ENCODE measurements around the gene TOLLIP.
"Not testable (repeated sequence)": the region's sequence is repeated elsewhere in the genome, so short reads cannot be mapped to it uniquely, and the experiment has no call there.

The TOLLIP gene

DNA sequence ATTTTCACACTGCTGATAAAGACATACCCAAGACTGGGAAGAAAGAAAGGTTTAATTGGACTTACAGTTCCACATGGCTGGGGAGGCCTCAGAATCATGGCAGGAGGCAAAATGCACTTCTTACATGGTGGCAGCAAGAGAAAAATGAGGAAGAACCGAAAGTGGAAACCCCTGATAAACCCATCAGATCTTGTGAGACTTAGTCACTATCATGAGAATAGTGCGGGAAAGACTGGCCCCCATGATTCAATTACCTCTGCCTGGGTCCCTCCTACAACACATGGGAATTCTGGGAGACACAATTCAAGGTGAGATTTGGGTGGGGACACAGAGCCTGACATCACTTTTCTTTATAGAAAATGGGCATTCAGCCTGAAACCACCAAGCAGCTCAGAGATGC, 42.5 kb downstream of the TOLLIP start:
- not testable (repeated sequence) for DNase-seq

DNA sequence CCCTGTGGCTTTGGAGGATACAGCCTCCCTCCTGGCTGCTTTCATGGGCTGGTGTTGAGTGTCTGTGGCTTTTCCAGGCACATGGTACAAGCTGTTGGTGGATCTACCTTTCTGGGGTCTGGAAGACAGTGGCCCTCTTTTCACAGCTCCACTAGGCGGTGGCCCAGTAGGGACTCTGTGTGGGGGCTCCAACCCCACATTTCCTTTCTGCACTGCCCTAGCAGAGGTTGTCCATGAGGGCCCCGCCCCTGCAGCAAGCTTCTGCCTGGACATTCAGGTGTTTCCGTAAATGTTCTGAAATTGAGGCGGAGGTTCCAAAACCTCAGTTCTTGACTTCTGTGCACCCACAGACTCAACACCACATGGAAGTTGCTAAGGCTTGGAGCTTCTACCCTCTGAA, 44.0 kb downstream of the TOLLIP start:
- DNase-seq: not testable (repeated sequence)

DNA sequence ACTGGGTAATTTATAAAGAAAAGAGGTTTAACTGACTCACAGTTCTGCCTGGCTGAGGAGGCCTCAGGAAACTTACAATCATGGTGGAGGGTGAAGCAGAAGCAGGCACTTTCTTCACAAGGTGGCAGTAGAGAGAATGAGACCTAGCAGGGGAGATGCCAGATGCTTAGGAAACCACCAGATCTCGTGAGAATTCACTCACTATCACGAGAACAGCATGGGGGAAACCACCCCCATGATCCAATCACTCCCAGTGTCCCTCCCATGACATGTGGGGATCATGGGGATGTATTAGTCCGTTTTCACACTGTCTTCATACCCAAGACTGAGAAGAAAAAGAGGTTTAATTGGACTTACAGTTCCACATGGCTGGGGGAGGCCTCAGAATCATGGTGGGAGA, 45.0 kb downstream of the TOLLIP start:
- DNase-seq: peak in 5 of 58 donors; percentile 25 to 44 (median 30)

DNA sequence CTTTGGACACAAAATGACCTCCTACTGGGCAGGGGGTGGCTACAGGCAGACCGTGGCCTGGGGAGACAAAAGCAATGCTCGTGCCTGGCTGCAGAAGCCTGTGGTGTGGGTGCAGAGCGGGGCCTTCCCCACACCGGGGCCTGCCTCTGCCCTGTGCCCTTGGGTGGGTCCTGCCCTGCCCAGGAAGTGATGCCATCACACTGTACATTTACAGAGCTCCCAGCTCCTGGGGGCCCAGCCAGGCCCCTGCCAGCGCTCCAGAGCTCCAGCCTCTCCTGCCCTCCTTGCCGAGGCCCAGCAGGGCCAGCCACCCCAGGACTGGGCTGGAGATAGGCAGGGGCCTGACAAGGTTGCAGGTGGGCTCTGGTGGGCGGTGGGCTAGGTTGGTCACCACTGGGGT, 46.4 kb downstream of the TOLLIP start:
- DNase-seq: no peak

DNA sequence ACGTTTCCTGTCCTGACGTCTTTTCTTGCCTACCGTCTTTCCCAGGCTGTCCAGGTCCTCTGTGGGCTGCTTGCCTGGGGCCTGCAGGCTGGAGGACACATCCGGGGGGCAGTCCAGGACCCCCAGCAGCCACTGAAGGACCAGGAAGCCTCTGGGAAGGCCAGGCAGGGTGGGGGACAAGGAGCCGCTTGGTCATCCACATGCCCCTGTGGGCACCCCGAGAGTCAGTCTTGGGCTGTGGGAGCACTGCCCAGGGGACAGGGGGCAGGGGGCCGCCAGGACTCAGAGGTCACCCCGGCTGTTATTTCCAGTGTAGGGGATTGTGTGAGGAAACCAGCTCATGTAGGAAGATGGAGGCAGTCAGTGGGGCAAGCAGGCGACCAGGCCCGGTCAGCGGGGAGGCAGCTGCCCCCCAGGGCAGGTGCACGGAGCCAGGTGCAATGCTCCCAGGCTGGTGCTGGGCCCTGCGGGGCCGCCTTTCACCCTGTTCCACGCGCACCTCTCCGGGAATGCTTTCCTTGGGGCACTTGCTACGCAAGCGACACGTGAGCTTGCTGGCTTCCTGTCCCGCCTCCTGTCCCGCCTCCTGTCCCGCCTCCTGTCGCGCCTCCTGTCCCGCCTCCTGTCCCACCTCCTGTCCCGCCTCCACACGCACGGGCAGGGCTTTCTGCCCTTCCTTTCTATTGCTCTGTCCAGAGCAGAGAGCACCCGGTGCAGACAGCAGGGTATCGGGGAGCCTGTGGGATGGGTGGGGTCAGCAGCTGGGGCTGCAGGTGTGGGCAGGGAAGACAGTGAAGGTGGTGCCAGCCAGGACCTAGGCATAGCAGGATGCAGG, 47.0 kb downstream of the TOLLIP start:
- peak; percentile 25 to 98 (median 88) for DNase-seq

DNA sequence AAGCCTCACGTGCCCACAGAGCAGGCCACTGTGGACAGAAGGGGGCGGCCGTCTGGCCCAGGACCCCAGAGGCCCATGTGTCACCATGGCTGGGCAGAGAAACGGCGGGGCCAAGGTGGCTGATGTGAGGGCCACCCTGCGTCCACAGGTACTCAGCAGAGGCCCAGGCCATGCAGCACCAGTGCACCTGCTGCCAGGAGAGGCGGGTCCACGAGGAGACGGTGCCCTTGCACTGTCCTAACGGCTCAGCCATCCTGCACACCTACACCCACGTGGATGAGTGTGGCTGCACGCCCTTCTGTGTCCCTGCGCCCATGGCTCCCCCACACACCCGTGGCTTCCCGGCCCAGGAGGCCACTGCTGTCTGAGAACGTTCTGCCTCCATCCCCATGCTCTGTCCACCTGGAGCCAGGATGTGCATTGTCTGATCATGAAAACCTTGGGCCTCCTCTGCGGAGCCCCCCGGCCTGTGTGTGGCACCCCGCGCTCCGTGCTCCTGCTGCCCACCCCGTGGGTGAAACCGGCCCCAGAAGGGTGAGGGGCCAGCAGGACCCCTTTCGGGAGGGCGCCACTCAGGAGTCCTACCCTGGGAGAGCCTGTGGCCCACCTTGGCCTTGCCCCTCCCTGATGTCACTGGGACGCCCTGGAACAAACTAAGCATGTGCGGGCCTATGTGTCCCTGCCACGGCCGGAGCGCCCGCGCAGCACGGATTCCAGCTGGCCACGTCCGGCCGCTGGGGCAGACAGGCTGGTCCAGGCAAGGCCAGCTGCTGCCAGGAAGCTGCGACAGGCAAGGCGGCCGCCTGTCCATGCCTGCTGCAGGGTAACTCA, 48.0 kb downstream of the TOLLIP start:
- no peak for DNase-seq

DNA sequence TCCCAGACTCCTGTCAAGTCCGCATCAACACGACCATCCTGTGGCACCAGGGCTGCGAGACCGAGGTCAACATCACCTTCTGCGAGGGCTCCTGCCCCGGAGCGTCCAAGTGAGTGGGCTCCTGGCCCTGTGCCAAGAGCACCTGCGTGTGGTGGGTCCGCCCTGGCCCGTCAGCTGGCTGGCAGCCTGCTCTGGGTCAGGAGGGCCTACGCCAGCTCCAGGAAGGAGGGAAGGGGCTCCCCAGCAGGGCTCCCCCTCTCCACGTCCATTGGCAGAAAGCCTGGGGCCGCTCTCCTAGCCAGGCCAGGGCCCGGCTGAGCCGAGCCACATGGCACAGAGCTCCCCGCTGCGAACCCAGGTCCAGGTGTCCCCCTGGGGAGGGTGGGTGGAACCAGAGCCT, 48.8 kb downstream of the TOLLIP start:
- DNase-seq: no peak

DNA sequence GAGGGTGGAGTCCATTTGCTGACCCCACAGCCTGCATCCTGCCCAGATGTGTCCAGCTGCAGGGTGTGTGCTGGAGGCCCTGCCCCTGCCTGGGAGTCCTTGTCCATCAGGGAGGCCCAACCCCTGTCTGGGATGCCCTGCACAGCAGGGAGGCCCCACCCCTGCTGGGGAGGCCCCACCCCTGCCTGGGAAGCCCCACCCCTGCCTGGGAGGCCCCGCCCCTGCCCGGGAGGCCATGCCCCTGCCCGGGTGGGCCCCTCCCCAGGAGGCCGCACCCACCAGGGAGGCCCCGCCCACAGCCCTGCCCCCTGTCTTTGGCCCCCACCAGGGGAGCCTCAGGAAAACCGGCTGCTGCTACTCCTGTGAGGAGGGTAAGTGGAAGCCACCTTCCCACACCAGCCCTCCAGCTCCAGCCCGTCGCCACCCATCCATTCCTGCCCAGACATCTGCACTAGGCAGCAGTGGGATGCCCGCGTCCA, 49.4 kb downstream of the TOLLIP start:
- peak in 1 of 58 donors; percentile 25 for DNase-seq

DNA sequence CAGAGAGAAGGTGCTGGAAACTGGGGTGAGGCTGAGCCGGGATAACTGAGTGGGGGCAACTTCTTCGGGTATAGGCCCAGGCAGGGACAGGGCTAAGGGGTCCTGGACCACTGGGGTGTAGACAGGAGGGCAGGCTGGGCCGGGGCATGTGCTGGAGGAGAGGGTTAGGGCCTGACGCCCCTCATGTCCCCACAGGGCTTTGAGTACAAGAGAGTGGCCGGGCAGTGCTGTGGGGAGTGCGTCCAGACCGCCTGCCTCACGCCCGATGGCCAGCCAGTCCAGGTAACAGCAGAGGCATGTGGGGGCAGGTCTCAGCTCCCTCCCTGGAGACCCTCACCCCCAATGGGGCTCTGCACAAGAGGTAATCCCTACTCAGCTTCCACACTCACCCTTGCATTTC, 49.9 kb downstream of the TOLLIP start:
- no peak for DNase-seq

DNA sequence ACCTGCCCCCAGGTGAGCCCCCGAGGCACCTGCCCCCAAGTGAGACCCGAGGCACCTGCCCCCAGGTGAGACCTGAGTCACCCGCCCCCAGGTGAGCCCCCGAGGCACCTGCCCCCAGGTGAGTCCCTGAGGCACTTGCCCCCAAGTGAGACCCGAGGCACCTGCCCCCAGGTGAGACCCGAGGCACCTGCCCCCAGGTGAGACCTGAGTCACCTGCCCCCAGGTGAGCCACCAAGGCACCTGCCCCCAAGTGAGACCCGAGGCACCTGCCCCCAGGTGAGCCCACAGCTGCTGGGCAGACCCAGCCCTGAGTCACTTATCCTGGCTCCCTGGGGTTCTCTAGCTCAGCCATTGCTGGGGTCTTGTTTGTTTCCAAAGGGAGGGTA, 50.4 kb downstream of the TOLLIP start:
- DNase-seq: no peak

DNA sequence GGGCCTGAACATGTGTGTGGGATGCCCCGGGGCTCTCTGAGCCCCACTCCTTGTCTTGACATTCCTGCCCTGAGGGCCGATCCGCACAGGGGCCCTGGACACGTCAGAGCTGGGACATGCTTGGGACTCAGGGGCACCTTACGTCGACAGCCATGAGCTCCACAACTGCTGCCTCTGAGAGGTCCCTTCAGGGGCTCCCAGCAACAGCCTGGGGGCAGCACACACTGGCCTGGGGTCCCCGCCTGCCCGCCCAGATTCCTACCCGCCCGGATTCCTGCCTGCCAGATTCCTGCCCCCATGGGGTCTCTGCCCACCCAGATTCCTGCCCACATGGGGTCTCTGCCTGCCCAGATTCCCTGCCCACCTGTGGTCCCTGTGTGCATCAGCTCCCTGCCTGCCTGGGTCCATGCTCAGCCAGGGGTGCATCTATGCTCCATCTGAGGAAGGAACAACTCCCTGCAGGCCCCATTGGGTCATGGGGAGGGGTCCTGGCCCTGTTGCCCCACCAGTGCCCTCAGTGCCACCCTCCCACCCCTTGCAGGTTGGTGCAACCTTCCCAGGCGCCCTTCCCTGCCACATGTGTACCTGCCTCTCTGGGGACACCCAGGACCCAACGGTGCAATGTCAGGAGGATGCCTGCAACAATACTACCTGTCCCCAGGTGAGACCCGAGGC, 50.9 kb downstream of the TOLLIP start:
- no peak for DNase-seq

DNA sequence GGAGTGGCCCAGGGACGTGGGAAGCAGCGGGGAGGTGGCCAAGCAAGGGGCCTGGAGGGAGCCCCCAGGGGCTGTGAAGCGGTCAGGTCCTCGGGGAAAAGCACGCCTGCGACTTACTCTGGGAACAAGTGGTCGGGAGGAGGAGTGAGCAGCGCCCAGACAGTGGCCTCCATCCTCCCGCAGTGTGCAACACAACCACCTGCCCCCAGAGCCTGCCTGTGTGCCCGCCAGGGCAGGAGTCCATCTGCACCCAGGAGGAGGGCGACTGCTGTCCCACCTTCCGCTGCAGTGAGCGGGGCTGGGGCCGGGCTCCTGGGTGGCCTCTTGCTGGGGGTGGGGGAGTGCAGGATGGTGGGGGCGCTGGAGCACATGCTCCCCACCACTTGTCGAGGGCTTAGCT, 51.5 kb downstream of the TOLLIP start:
- no peak for DNase-seq

DNA sequence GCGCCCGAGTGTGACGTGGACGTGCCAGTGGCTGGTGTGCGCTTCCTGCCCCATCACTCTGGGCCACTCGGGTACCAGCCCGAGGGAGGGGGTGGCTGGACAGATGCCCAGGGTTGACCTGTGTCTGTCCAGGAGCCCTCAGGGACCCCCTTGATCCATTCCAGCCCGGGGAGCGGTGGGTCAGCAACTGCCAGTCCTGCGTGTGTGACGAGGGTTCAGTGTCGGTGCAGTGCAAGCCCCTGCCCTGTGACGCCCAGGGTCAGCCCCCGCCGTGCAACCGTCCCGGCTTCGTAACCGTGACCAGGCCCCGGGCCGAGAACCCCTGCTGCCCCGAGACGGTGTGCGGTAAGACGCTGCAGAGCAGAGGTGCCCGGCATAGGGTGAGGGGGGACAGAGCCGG, 52.1 kb downstream of the TOLLIP start:
- no peak for DNase-seq

DNA sequence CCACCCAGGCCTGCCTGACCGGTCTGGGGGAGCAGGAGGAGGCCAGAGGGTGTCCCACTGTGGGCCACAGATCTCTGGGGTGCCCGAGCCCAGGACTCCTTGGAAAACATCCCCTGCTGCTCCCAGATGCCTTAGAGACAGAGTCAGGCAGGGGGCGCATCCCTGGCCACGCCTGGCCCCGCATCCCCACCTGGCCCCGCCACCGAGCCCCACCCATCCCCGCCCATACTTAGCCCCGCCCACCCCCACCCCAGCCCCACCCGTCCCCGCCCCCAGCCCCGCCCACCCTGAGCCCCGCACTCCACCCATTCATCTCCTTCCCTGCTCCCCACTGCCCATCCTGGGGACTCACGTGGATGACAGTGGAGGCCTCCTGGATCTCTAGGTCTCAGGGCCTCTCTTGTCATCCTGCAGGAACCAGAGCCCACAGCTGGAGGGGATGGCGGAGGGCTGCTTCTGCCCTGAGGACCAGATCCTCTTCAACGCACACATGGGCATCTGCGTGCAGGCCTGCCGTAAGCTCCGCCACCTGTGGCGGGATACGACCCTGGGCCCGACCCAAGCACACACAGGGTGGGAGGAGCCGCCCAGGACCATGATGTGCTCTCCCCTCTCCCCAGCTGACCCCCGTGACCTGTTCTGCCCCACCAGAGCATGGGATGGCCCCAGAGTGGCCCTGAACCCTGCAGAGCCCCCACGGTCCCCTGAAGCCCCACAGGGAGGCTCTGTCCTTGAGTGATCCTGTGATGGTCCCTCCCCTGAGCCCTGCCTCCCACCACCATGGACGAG, 53.0 kb downstream of the TOLLIP start:
- DNase-seq: no peak

DNA sequence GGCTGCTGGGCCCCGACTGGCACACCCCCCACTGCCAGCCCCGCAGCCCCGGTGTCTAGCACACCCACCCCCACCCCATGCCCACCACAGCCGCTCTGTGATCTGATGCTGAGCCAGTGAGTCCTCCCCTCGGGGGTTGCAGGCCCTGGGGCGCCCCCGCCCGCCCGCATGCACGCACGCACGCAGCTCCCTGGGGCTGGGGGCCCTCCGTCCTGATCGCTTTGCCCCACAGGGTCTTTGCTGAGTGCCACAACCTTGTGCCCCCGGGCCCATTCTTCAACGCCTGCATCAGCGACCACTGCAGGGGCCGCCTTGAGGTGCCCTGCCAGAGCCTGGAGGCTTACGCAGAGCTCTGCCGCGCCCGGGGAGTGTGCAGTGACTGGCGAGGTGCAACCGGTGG, 54.3 kb downstream of the TOLLIP start:
- DNase-seq: no peak

DNA sequence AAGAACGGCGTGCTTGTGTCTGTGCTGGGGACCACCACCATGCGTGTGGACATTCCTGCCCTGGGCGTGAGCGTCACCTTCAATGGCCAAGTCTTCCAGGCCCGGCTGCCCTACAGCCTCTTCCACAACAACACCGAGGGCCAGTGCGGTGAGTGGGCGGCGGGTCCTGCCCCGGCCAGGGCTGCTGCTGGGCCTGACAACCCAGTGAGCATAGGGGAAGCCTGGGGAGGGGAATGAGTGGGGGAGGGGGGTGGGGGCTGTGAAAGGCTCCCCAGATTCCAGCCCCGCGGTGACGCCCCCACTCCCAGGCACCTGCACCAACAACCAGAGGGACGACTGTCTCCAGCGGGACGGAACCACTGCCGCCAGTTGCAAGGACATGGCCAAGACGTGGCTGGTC, 54.7 kb downstream of the TOLLIP start:
- no peak for DNase-seq

DNA sequence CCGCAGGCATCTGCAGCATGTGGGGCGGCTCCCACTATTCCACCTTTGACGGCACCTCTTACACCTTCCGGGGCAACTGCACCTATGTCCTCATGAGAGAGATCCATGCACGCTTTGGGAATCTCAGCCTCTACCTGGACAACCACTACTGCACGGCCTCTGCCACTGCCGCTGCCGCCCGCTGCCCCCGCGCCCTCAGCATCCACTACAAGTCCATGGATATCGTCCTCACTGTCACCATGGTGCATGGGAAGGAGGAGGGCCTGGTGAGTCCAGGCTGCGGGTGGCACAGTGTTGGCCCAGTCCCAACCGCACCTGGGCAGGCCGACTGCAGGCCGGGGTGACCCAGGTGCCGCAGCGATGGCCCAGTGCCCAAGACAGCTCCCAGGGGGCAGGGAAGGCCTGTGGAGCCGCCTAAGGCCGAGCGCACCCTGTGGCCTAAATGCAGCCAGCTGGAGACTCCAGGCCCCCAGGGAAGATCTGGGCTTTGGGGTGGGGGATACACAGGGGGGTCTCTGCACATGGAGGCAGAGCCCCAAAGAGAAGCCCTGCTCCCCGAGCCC, 55.3 kb downstream of the TOLLIP start:
- no peak for DNase-seq

DNA sequence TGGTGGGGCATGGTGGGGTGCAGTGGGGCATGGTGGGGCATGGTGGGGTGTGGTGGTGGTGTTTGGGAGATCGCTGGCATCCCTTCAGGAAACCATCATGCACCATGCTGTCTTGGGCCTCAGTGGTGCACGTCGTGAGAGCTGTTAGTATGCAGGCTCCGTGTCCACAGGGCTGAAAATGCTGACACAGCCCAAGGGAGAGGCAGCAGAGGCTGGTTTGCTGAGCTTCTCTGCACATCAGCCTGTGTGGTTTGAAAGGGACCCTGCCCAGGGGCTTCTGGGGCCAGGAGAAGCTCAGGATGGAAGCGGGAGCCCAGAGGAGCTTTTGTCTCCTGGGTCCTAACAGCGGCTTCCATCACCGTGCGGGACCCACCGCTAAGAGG, 56.3 kb downstream of the TOLLIP start:
- no peak for DNase-seq

DNA sequence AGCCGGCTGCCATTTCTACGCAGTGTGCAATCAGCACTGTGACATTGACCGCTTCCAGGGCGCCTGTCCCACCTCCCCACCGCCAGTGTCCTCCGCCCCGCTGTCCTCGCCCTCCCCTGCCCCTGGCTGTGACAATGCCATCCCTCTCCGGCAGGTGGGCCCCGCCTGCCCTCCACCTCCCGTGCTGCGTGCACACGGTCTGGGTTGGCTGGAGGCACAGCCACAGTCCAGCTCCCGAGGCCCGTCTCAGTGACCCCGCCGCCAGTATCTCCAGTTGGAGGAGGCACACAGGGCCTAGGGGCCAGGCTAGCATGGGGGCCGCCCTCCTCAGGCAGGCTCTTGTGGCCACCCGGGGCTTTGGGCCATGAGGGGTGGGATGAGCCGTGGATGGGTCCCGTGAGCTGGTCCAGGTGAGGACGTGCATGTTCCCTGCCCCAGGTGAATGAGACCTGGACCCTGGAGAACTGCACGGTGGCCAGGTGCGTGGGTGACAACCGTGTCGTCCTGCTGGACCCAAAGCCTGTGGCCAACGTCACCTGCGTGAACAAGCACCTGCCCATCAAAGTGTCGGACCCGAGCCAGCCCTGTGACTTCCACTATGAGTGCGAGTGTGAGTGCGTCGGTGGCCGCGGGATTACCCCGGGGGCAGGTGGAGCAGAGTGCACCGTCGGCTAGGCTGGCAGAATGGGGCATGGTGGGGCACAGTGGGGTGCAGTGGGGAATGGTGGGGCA, 56.9 kb downstream of the TOLLIP start:
- no peak for DNase-seq

DNA sequence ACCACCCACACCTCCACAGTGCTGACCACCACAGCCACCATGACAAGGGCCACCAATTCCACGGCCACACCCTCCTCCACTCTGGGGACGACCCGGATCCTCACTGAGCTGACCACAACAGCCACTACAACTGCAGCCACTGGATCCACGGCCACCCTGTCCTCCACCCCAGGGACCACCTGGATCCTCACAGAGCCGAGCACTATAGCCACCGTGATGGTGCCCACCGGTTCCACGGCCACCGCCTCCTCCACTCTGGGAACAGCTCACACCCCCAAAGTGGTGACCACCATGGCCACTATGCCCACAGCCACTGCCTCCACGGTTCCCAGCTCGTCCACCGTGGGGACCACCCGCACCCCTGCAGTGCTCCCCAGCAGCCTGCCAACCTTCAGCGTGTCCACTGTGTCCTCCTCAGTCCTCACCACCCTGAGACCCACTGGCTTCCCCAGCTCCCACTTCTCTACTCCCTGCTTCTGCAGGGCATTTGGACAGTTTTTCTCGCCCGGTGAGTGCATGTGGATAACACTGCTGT, 58.1 kb downstream of the TOLLIP start:
- no peak for DNase-seq

All from anterior cingulate cortex (tissue), 58 donors.